ENCODE data around the gene C14orf39. TPM values are rescaled to one million over a fixed set of nuclear protein-coding genes. Genes with fewer than 3 reads are reported as not detected.

The C14orf39 gene
- total RNA-seq, 1 experiment from 2014 or later = 2.5 TPM

GRCh38 chr14:60514741-60515491 lies 29.1 kb upstream of the C14orf39 start:
- POLR2A ChIA-PET = interaction anchor here (1.9 kb wide), 1 partner anchor 183 kb away, joined by 5 read pairs; no protein-coding TSS in a partner anchor
- peaks cover 53% of the 10 kb centered on the region for H3K4me1 Mint-ChIP-seq
- no peak overlapping the region for H3K27ac Mint-ChIP-seq
- ATAC-seq (peak; percentile 33), DNase-seq (ENCODE audit: low spot score) (peak; percentile 81)
- peaks cover 91% of the 10 kb centered on the region for H3K27me3 Mint-ChIP-seq (ENCODE audit: low read depth)
- CTCF ChIA-PET = interaction anchor here (0.7 to 2.5 kb wide), 7 partner anchors 8 to 266 kb away, joined by 3 to 9 read pairs (median 3); partner anchors contain the start of gene PPM1A
- H3K4me3 Mint-ChIP-seq = peak overlapping the region; percentile 74
- H3K9me3 Mint-ChIP-seq = no peaks in the 10 kb centered on the region
- no peaks in the 10 kb centered on the region for H3K36me3 Mint-ChIP-seq
- TF ChIP-seq ELF4 (CRISPR knock-in tag; IDR thresholded peaks at IDR 0.05; ENCODE audit: low read depth) (no peak), ATF3 (CRISPR knock-in tag; conservative IDR thresholded peaks at IDR 0.05) (no peak), HMGA2 (CRISPR knock-in tag; IDR thresholded peaks at IDR 0.05) (no peak), E2F5 (CRISPR knock-in tag; IDR thresholded peaks at IDR 0.05) (no peak), RELA (CRISPR knock-in tag; IDR thresholded peaks at IDR 0.05; ENCODE audit: borderline replicate concordance) (no peak), GRHL2 (CRISPR knock-in tag; IDR thresholded peaks at IDR 0.05; ENCODE audit: insufficient replicate concordance, severe bottlenecking) (no peak), CTCF (IDR thresholded peaks at IDR 0.05) (peak; percentile 67), RORB (CRISPR knock-in tag; IDR thresholded peaks at IDR 0.05) (no peak), ARID4B (CRISPR knock-in tag; IDR thresholded peaks at IDR 0.05; ENCODE audit: borderline replicate concordance) (0 out of 2 replicates have a peak, but pooled peaks have one; percentile 46), MXD4 (CRISPR knock-in tag; IDR thresholded peaks at IDR 0.05; ENCODE audit: borderline replicate concordance) (no peak), PRDM15 (CRISPR knock-in tag; IDR thresholded peaks at IDR 0.05) (no peak), ZNF121 (CRISPR knock-in tag; IDR thresholded peaks at IDR 0.05) (no peak), GABPB1 (CRISPR knock-in tag; IDR thresholded peaks at IDR 0.05) (no peak), FOXP4 (CRISPR knock-in tag; IDR thresholded peaks at IDR 0.05) (no peak), JAZF1 (CRISPR knock-in tag; IDR thresholded peaks at IDR 0.05) (no peak), IRF2 (CRISPR knock-in tag; IDR thresholded peaks at IDR 0.05; ENCODE audit: borderline replicate concordance, low read depth) (no peak), ZNF138 (CRISPR knock-in tag; conservative IDR thresholded peaks at IDR 0.05) (no peak), ZNF671 (CRISPR knock-in tag; IDR thresholded peaks at IDR 0.05) (no peak), MLX (CRISPR knock-in tag; IDR thresholded peaks at IDR 0.05) (no peak), TP53 (CRISPR knock-in tag; IDR thresholded peaks at IDR 0.05) (0 out of 2 replicates have a peak, but pooled peaks have one; percentile 35), JUN (CRISPR knock-in tag; IDR thresholded peaks at IDR 0.05) (no peak), E2F4 (CRISPR knock-in tag; IDR thresholded peaks at IDR 0.05; ENCODE audit: borderline replicate concordance, low read depth) (no peak)

Data from WTC11 (cell line).